HG03342 (cell line): Measurements from ENCODE around the gene ACTR1A.
A peak's percentile ranks its signal among the peaks of the same experiment; 100 is the strongest.
"Not testable (repeated sequence)": the region's sequence is repeated elsewhere in the genome, so short reads cannot be mapped to it uniquely, and the experiment has no call there.

Source experiments
- ATAC-seq: cut with Tn5 transposase; IDR thresholded peaks from one replicate; pipeline ENCODE4 v1.9.1; 2021; ENCODE audit warnings: mild to moderate bottlenecking, moderate library complexity; ENCODE audit not compliant: unreplicated experiment

Gene ACTR1A

DNA sequence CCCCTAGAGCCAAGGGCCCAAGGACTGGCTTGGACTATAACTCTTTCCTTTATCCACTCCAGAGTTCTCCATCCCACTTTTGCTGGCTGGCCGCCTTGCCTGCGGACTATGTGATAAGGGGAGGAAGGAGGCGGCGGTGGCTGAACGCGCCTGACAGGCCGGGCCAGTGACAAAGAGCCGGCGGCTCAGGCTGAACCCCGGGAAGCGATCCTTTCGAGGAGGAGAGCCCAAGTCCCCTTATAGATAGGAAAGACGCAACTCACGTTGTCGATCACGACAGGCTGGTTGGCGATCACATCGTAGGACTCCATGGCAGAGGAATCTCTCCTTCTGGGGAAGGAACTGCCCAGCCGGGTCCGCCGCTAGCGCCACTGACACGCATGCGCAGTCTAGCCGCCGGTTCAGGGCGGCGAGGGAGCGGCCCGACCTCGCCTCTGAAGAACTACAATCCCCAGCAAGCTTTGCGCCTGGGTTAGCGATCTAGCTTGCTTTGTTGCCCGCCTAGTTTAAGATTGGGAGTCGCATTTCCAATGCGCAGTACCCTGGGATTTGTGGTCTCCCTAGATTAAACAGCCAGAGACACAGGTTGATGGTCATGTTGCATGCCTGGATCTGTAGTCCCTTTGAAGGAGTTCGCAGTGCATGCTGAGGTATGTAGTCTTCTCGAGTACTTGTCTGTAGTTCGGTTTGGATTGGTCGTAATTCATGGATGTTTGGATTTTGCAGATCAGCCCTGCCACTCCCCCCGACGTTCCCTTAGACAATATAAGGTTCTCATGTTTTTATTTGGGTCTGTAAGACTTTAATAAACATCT lies at the start of gene ACTR1A:
ACTR1A (minus strand) TSS at position 376 of the 815 bp plus-strand sequence; CDS start at position 311, 65 bp downstream.
- peak; percentile 44 for ATAC-seq

DNA sequence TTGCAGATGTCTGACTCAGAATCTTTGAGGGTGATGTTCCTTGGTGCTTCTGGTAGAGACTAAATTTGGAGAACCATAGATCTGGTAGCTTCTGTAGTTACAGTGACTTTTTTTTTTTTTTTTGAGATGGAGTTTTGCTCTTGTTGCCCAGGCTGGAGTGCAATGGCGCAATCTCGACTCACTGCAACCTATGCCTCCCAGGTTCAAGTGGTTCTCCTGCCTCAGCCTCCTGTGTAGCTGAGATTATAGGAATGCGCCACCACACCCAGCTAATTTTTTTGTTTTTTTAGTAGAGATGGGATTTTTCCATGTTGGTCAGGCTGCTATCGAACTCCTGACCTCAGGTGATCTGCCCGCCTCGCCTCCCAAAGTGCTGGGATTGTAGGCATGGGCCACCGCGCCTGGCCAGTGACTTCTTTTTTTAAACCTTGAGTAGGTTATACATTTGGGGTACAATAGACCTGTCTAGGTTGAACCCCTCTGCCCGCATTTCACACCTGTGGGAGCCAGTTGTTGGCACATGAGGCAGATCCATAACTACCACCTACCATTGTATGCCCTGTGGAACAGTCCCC lies 48.2 kb upstream of the ACTR1A start:
- ATAC-seq, result no peak

DNA sequence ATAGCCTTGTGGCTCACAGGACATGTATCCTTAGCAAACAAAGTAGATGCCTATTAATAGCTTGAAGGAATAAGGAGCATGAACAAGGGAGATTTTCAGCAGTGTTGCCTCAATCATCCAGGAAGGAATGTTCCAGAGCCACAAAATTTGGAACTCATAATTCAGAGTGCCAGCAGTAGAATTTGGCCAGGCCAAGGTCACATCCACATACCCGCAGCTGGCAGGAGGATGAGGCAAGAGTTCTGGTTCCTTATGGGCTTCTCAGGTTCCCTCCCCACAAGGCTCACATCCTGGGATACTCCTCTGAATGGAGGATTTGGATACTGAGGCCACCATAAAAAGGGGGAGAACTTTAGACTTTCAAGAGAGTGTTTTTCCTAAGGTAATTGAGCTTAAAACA lies 47.0 kb upstream of the ACTR1A start:
- no peak for ATAC-seq

DNA sequence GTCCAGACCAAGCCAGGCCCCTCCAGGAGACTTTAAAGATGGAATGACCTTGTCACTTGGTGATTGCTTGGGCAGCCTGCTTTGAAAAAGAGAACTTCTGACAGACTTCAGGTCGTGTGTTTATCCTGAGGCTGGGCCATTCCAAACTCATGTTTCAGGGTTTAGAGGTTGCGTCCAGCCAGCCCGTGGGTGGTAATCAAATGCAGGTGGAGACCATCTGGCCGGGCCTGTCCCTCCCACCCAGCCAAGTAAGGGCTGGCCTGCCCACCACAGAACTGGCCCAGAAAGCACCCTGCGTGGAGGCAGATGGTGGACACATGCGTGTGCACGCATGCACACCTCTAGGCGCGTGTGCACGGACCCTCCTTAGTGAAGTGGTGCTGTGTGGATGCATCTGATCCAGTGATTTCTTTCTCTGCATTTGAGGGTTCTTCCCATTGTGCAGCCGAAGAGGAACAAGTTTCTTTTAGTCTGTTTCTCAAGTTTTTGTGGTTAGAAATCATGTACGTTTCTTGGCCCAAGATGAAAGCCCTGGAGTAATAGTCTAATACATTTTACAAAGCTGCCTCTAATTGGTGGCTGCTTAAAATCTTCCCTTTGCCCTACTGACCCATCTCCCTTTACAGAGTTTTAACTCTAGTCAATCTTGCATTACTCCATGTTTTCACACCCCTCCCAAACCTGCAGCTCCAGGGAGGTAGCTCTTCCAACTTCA lies 44.3 kb upstream of the ACTR1A start:
- no peak for ATAC-seq

DNA sequence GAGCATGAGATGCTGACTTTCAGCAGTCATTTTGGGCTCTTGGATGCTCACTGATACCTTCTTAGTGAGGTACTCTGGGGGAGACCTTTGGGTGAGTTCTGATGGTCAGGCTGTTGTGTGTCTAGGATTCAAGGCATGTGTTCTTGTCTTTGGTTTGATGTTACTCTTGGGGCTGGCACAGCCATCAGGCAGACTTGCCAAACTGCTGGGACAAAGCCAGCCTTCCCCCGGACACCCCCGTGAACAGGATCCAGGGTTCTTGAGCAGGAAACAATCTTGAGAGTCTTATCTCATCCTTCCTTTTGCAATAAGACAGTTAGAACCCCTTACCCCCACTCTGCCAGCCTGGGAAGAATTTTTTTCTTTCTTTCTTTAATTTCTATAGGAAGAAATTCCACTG lies 43.5 kb upstream of the ACTR1A start:
- ATAC-seq, result no peak

DNA sequence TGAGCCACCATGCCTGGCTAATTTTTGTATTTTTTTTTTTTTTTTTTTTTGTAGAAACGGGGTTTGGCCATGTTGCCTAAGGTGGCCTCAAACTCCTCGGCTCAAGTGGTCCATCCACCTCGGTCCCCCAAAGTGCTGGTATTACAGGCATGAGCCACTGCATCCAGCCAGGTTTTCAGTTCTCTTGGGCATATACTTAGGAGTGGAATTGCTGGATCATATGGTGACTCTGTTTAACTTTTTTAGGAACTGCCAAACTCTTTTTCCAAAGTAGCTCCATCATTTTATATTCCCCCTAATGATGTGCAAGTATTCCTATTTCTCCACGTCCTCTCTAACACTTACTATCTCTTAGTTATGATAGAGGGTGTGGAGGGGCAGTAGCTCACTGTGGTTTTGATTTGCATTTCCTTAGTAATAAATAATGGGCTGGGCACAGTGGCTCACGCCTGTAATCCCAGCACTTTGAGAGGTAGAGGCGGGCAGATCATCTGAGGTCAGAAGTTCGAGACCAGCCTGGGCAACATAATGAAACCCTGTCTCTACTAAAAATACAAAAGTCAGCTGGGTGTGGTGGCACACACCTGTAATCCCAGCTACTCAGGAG lies 42.9 kb upstream of the ACTR1A start:
- no peak for ATAC-seq

DNA sequence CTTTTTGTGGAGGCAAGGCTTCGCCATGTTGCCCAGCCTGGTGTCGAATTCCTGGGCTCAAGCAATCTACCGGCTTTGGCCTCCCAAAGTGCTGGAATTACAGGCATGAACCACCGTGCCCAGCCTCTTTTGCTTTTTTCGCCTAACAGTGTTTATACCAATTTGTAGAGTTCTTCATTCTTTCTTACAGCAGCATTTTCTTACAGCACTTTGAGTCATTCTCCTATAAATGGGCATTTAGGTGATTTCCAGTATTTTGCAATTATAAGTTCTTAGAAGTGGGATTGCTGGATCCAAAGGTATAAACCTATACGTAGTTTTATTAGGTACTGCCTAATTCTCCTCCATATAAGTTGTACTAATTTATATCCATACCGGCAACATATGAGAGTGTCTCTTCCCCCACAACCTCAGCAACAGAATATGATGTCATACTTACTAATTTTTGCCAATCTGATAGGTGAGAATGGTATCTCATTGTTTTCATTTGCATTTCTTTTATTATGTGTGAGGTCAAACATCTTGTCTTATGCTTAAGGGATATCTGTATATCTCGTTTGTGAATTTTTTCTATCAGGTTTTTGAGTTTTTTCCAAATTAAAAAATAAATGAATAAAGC lies 40.4 kb upstream of the ACTR1A start:
- no peak for ATAC-seq

DNA sequence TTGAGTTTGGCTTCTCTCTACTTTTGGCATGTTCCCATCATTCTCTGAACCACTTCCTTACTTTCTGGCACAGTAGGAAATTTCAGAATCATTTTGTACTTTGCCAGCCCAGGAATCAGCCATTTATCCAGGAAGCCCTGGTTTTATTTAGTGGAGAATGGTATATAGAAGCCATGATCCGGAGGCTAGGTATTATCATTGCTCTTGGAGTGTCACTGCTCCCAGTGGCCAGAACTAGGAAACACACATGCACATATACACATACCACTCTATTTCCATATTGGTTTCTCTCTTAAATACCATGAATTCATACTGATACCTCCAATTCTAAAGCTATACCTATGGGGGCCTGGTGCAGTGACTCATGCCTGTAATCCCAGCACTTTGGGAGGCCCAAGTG lies 37.5 kb upstream of the ACTR1A start:
- ATAC-seq, result no peak

DNA sequence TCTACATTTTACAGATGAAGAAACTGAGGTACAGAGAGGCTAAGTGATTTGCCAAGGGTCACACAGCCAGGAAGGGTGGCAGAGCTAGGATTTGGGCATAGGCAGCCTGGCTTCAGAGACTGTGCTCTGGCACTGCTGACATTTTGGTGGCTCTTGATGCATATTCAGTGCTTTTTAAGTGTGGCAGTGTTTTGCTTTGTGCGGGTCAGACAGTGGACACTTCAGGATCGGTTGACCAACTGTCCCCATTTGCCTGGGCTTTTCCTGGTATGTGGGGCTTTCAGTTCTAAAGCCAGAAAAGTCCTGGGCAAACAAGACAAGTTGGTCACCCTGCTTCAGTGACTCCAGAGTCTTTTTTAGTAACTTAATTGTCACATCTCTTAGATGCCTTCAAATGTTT lies 36.3 kb upstream of the ACTR1A start:
- ATAC-seq, result no peak

DNA sequence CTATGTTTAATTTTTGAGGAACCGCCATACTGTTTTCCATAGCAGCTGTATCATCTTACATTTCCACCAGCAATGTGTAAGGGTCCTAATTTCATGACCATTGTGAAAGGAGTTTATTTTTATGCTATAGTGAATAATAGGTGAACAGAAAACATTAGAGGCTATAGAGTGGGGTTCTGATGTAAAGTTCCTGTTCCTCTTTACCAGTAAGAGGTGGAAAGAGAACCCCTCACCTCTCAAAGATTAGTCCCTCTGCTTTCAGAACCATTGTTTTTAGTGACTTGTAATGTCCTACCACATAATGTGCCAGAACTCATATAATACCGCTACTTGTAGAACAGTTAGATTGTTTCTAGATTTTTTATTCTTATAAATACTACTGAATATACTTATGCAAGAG lies 35.4 kb upstream of the ACTR1A start:
- no peak for ATAC-seq

DNA sequence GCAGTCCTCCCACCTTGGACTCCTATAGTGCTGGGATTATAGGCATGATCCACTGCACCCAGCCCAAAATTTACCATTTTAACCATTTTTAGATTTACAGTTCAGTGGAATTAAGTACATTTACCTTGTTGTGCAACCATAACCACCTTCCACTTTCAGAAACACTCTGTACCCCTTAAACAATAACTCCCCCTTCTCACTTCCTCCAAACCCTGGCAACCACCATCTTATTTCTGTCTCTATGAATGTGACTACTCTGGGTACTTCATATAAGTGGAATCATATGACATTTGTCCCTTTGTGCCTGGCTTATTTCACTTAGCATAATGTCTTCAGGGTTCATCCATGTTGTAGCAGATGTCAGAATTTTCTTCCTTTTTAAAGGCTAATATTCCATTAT lies 34.9 kb upstream of the ACTR1A start:
- peak; percentile 50 for ATAC-seq

DNA sequence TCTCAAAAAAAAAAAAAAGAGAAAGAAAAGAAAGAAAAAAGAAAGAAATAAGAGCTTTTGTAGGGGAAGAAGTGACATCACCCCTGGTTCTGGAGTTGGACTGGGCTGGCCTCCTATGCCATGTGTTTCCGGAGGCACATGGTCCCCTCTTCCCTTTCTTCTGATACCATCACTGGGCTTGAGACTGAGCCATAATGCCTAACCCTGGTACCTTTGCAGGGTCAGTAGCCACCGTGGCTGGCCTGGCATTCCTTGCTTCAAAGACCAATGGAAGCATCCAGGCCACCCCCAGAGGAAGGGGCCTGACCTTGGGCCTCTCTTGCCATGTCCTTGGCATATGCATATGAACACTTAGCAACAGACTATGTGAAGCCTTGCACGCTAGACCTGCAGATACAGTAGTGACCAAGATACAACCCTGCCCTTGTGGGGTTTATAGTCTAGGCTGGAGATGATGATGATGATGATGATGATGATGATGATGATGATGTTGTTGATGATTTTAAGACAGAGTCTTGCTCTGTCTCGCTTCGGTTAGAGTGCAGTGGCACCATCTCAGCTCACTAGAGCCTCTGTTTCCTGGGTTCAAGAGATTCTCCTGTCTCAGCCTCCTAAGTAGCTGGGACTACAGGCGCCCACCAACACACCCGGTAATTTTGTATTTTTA lies 33.1 kb upstream of the ACTR1A start:
- no peak for ATAC-seq

DNA sequence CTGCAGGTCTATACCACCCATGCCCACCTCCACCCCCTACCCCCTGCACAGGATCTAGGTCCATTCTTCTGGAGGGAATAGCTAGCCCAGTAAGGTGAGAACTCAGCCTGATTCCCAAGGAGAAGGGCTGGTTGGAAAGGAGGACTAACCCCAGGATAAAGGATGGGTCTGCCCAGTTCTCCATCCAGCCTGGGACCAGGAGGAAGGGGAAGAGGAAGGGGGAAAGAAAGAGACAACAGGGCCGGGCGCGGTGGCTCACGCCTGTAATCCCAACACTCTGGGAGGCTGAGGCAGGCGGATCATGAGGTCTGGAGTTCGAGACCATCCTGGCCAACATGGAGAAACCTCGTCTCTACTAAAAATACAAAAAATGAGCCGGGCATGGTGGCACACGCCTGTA lies 32.5 kb upstream of the ACTR1A start:
- ATAC-seq, result not testable (repeated sequence)

DNA sequence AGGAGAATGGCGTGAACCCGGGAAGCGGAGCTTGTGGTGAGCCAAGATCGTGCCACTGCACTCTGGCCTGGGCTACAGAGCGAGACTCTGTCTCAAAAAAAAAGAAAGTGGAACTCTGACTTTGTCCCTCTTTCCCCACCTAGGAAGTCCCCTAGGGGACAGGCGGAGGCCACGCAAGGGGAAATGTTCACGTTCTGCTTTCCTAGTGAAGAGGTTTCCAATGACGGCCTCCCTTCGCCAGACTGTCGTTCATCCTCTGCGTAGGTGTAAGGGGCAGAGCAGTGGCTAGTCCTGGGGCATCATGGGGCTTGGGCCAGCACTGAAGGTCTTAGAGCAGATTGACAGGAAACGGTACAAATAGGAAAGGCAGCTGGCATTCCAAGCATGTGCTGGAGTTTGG lies 31.8 kb upstream of the ACTR1A start:
- no peak for ATAC-seq

DNA sequence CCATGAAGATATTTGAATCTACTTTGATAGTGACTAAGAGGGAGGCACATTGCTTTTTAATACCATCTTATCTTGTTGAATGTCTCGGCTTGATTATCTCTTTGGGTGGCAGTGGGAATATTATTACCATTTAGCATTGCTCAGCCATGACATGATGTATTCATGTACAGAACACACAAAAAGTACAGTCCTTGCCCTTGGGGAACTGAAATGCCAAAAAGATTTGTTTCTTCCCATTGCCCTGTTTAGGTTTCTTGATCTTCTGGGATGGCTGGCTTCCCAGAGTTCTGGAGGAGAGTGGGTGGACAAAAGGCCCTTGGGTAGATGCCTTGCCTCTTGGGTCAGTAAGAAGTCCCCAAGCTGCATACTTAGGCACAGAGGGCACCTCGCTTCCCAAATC lies 25.0 kb upstream of the ACTR1A start:
- no peak for ATAC-seq

DNA sequence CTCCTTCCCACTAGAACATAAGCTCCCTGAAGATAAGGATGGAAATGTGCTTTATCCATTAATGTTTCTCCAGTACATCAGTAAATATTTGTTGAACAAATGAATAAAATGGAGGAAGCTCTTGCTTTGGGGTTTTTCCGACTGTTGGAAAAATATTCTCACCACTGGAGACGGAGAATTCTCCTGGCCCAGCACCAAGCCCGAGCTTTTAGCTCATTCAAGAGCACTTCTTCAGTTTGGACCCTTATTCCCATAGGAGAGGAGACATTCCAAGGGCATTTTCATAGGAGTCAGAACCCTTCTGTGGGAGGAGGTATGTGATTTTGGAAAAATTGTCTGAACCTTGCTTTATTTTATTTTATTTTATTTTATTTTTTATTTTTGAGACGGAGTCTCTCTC lies 22.2 kb upstream of the ACTR1A start:
- no peak for ATAC-seq

DNA sequence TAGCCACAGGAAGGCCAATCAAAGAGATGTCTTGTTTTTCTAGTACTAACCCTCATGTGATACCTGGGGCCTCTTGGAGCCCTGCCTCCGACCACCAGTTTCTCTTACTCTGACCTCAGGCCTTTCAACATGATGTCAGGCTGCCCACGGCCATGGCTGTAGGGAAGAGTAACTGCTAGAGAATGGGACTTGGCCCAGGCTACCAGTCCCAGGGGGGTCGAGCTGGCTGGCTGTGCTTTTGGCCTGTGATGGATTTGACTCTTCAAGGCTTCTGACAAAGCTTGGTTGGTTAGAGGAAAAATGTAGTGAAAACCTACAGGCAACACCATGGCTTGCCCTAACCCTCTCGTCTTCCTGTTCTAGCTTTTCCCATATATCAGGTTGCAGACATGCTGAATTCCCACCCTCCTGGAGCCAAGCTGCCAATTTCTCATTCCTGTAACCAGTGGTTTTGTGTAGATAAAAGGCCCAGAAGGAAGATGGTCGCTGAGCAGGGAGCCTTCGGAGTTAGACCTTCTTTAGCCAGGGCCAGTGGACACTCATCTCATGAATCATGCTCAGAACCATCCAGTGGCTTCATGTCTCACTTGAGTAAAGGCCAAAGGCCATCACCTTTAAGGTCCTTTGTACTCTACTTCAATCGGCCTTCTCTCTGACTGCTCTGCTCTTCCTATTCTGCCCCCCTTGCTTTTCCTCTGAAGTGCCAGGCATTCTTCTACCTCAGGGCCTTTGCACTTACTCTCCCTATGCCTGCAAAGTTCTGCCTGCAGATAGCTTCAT lies 20.9 kb upstream of the ACTR1A start:
- no peak for ATAC-seq

DNA sequence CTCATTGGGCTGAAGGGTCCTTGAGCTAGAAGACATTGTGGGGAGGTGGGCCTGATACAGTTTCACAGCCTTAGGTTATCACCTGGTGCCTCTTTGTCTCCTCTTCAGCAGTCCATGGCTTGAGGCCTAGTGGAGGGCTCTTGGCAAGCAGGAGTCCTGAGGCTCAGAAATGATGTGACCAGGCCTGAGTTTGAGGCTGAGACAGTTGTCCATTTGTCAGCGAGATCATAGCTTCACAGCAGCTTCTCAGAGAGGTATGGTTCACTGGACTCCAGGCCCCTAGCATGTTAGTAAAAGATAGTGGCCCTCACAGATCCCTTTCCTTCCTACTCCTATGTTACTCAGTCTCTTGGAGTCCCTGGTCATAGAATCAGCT lies 20.4 kb upstream of the ACTR1A start:
- no peak for ATAC-seq

DNA sequence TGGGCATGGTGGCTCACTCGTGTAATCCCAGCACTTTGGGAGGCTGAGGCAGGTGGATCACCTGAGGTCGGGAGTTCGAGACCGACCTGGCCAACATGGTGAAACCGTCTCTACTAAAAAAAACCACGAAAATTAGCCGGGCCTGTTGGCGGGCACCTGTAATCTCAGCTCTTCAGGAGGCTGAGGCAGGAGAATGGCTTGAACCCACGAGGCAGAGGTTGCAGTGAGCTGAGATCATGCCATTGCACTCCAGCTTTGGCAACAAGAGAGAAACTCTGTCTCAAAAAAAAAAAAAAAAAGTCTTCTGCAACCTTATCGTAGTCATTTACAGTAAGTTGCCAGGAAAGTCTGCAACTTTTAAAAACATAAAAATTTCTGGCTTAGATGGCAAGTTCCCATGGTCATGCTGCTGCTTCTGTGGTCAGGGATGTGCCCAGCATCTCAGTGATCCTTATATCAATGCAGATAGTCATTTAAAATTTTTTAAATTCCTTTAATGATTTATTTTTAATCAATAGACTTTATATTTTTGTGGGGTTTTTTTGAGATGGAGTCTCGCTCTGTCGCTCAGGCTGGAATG lies 16.8 kb upstream of the ACTR1A start:
- ATAC-seq, result no peak

DNA sequence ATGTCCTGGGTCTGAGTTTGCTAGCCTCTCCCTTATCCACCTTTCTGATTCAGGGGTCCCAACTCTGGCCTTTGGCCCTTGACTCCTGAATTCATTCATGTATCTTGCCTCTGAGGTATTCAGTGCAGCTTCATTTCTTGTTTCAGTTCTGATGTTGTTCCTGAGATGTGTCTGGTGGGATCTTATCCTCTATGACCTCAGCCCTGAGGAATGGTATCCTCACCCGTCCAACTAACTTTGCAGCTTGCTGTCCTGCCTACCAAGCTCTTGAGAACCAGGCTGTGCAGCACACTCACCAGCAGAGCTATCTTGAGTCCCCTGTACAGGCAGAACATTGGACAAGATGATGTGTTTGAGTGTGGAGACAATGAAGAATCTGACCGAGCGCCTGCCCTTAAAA lies 15.0 kb upstream of the ACTR1A start:
- ATAC-seq, result no peak
